ENCODE results near the gene GAD2. TPM values are rescaled to one million over a fixed set of nuclear protein-coding genes. Genes with fewer than 3 reads are reported as not detected.

GAD2 gene
- total RNA-seq, 1 donor from 2014 or later: not detected

GRCh38 chr10:26221541-26221940, 5.0 kb downstream of the GAD2 start:
- intact Hi-C loops (cut with micrococcal nuclease): no loop called here

GRCh38 chr10:26222563-26222962, 6.0 kb downstream of the GAD2 start:
- intact Hi-C loops (cut with micrococcal nuclease): no loop called here

GRCh38 chr10:26225322-26225721, 8.7 kb downstream of the GAD2 start:
- intact Hi-C loops (cut with micrococcal nuclease): no loop called here

GRCh38 chr10:26227786-26228185, 11.2 kb downstream of the GAD2 start:
- intact Hi-C loops (cut with micrococcal nuclease): no loop called here

- intact Hi-C loops (cut with micrococcal nuclease): no loop called here
Measured at GRCh38 chr10:26232174-26232573, 15.6 kb downstream of the GAD2 start.

- intact Hi-C loops (cut with micrococcal nuclease): no loop called here
Measured at GRCh38 chr10:26235761-26236160, 19.2 kb downstream of the GAD2 start.

GRCh38 chr10:26238378-26238777, 21.8 kb downstream of the GAD2 start:
- intact Hi-C loops (cut with micrococcal nuclease): no loop called here

- intact Hi-C loops (cut with micrococcal nuclease): no loop called here
Measured at GRCh38 chr10:26242706-26243350, 26.3 kb downstream of the GAD2 start.

GRCh38 chr10:26243351-26243720, 26.8 kb downstream of the GAD2 start:
- intact Hi-C loops (cut with micrococcal nuclease): no loop called here

GRCh38 chr10:26249681-26250080, 33.1 kb downstream of the GAD2 start:
- intact Hi-C loops (cut with micrococcal nuclease): no loop called here

GRCh38 chr10:26251925-26252324, 35.4 kb downstream of the GAD2 start:
- intact Hi-C loops (cut with micrococcal nuclease): no loop called here

- intact Hi-C loops (cut with micrococcal nuclease): no loop called here
Measured at GRCh38 chr10:26254616-26255015, 38.0 kb downstream of the GAD2 start.

- intact Hi-C loops (cut with micrococcal nuclease): no loop called here
Measured at GRCh38 chr10:26259341-26259740, 42.8 kb downstream of the GAD2 start.

- intact Hi-C loops (cut with micrococcal nuclease): loop anchor here (1.0 to 10.0 kb wide), 2 partner anchors 394 to 545 kb away; no protein-coding TSS in a partner anchor
Measured at GRCh38 chr10:26269754-26270153, 53.2 kb downstream of the GAD2 start.

- intact Hi-C loops (cut with micrococcal nuclease): loop anchor here (10.0 kb wide), 1 partner anchor 550 kb away; no protein-coding TSS in a partner anchor
Measured at GRCh38 chr10:26274391-26274790, 57.8 kb downstream of the GAD2 start.

- intact Hi-C loops (cut with micrococcal nuclease): loop anchor here (10.0 kb wide), 1 partner anchor 553 kb away; no protein-coding TSS in a partner anchor
Measured at GRCh38 chr10:26278295-26278694, 61.7 kb downstream of the GAD2 start.

GRCh38 chr10:26290236-26290635, 73.7 kb downstream of the GAD2 start:
- intact Hi-C loops (cut with micrococcal nuclease): no loop called here

- intact Hi-C loops (cut with micrococcal nuclease): no loop called here
Measured at GRCh38 chr10:26291721-26292480, 75.3 kb downstream of the GAD2 start.

GRCh38 chr10:26296360-26296759, 79.8 kb downstream of the GAD2 start:
- intact Hi-C loops (cut with micrococcal nuclease): no loop called here

- intact Hi-C loops (cut with micrococcal nuclease): no loop called here
Measured at GRCh38 chr10:26300001-26300400, 83.4 kb downstream of the GAD2 start.

- intact Hi-C loops (cut with micrococcal nuclease): no loop called here
Measured at GRCh38 chr10:26303366-26303765, 86.8 kb downstream of the GAD2 start.

GRCh38 chr10:26310361-26310760, 93.8 kb downstream of the GAD2 start:
- intact Hi-C loops (cut with micrococcal nuclease): no loop called here
